ENCODE data around the gene SPCS1. TPM values are rescaled to one million over a fixed set of nuclear protein-coding genes. Genes with fewer than 3 reads are reported as not detected.

Gene SPCS1
- total RNA-seq, 1 donor from 2014 or later, result 57.9 TPM

DNA sequence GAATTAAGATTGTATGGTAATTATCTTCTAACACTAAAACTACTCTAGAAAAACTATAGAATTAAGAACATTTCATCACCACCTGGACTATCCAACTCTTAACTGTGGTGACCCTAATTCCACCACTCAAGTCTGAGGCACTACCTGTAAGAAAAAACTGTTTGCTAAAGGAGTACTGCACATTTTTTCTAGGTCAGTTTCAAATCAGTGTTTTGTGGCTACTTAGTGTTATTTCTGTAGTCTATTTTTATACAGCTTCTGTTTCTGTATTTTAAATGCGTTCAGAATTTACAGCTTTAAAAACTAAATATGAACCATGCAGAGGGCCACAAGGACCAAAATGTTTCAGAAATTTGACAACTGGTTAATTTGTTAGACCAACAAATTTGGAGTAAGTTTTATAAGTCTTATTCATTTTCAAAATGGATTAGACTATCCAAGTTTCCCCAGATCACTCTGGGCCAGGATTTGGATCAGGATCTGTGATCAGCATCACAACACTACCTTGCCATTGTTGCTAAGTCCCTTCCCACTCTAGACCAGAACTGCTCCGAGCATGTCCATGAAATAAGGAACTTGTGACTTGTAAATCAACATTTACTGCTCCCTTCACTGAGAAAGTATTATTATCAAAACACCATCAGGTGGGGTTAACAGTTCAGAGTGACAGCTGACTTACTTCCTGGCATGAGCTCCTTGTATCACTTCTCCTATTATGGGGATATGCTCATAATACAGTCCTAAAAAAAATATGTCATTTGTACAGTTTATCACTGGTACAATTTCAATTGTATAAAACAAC lies 8.9 kb upstream of the SPCS1 start:
- DNase-seq (ENCODE audit: low read depth) (no peak), FAIRE-seq (no peak)
- Histone ChIP-seq H3K4me3 (ENCODE audit: low read depth, low read length) (no peak overlapping the region), H3K36me3 (ENCODE audit: control insufficient read depth, insufficient read depth, low read length) (peaks cover 19% of the 10 kb centered on the region), H3K27me3 (ENCODE audit: control insufficient read depth, insufficient read depth, low read length) (no peaks in the 10 kb centered on the region)
- TF ChIP-seq, protein P1, sequence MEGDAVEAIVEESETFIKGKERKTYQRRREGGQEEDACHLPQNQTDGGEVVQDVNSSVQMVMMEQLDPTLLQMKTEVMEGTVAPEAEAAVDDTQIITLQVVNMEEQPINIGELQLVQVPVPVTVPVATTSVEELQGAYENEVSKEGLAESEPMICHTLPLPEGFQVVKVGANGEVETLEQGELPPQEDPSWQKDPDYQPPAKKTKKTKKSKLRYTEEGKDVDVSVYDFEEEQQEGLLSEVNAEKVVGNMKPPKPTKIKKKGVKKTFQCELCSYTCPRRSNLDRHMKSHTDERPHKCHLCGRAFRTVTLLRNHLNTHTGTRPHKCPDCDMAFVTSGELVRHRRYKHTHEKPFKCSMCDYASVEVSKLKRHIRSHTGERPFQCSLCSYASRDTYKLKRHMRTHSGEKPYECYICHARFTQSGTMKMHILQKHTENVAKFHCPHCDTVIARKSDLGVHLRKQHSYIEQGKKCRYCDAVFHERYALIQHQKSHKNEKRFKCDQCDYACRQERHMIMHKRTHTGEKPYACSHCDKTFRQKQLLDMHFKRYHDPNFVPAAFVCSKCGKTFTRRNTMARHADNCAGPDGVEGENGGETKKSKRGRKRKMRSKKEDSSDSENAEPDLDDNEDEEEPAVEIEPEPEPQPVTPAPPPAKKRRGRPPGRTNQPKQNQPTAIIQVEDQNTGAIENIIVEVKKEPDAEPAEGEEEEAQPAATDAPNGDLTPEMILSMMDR (IDR thresholded peaks at IDR 0.05; ENCODE audit: insufficient read depth, low read length, severe bottlenecking), result no peak

DNA sequence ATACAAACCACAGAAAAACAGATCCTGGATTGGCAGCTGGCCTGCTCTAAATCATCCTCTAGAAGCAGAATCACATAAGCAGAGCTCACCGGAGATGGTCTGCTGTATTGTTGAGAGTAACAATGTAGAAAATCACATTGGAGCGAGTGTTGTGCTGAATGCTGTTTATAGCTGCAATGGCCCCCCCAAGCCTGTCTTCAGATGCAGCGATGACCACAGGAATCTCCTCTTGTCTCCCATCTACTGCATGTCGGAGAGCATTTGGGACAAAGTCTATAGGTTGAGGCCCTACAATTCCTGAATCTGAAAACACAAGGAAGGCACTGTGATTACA lies 8.3 kb upstream of the SPCS1 start:
- no peak overlapping the region for H3K4me3 ChIP-seq (ENCODE audit: low read depth, low read length)
- FAIRE-seq (no peak), DNase-seq (ENCODE audit: low read depth) (no peak)
- H3K36me3 ChIP-seq (ENCODE audit: control insufficient read depth, insufficient read depth, low read length), result peaks cover 17% of the 10 kb centered on the region
- TF ChIP-seq, protein P1 (IDR thresholded peaks at IDR 0.05; ENCODE audit: insufficient read depth, low read length, severe bottlenecking), result no peak
- H3K27me3 ChIP-seq (ENCODE audit: control insufficient read depth, insufficient read depth, low read length), result no peaks in the 10 kb centered on the region

DNA sequence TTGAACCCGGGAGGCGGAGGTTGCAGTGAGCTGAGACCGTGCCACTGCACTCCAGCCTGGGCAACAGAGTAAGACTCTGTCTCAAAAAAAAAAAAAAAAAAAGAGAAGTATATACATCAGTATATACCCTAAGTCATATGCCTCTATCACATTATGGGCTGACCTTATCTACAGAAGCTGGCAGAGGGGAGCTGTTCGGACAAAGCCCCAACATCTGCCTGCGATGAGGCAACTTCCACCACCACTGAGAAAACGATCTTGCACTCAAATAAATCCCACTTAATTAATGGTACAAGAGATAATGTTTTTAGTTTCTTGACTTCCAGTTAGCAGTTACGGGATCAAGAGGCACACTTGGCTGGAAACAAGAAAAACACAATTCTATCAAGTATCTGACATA lies 2.6 kb upstream of the SPCS1 start:
- FAIRE-seq (no peak), DNase-seq (ENCODE audit: low read depth) (no peak)
- H3K4me3 ChIP-seq (ENCODE audit: low read depth, low read length), result no peak overlapping the region
- H3K27me3 ChIP-seq (ENCODE audit: control insufficient read depth, insufficient read depth, low read length), result no peaks in the 10 kb centered on the region
- TF ChIP-seq, protein P1 (IDR thresholded peaks at IDR 0.05; ENCODE audit: insufficient read depth, low read length, severe bottlenecking), result no peak
- no peaks in the 10 kb centered on the region for H3K36me3 ChIP-seq (ENCODE audit: control insufficient read depth, insufficient read depth, low read length)

DNA sequence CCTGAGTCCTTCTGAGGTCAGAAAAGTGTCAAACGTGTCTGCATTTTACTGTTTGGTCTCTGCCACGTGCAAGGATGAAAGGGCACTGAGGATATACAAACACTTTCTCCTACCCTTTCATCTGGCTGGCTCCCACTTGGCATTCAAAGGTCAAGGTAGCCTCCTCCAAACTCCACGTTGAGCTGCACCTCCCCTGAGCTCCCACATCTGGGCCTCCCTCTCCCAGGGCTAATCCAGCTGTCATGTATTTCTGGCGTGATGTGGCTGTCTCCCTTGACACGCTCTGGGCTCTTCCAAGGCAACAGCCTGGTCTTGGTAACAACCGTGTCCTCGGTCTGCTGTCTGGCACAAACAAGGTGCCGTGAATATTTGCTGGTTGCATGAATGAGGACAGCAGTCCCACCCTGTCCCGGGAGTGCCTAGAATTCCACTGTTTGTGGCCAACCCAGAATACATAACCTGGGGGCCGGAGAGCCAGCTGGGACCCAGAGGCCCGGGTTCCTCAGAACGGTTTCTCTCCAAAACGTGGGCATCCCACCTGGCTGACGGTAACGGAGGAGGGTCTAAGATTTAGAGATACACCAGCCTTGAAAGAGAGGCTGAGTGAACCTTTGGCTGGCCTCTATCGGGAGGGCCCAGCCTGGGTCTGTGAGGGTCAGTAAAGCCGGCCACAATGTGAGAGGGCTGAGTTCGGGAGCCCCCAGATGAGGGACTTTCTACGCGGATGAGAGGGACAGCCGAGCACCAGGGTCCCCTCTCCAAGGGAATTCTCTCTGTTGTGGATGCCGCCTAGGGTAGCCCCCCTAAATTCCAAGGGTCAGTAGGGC lies 1.1 kb upstream of the SPCS1 start:
- Histone ChIP-seq H3K4me3 (ENCODE audit: low read depth, low read length) (peak overlapping the region; percentile 98), H3K36me3 (ENCODE audit: control insufficient read depth, insufficient read depth, low read length) (no peaks in the 10 kb centered on the region), H3K27me3 (ENCODE audit: control insufficient read depth, insufficient read depth, low read length) (no peaks in the 10 kb centered on the region)
- TF ChIP-seq, protein P1 (IDR thresholded peaks at IDR 0.05; ENCODE audit: insufficient read depth, low read length, severe bottlenecking), result no peak
- no peak for FAIRE-seq
- no peak for DNase-seq (ENCODE audit: low read depth)

DNA sequence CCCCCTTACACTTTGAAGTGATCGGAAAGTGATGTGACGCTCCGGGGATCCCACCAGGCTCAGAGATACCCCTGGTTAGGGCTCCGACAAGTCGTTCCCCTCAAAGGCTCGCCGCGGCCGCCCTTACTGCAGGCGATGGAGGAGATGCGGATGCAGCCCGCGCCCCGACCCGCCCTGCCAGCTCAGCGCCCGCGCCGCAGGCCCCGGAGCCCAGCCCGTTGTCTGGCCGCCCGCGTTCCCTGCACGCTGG lies 543 bp upstream of the SPCS1 start:
- H3K4me3 ChIP-seq (ENCODE audit: low read depth, low read length), result peak overlapping the region; percentile 98
- H3K27me3 ChIP-seq (ENCODE audit: control insufficient read depth, insufficient read depth, low read length), result no peaks in the 10 kb centered on the region
- DNase-seq (ENCODE audit: low read depth), result no peak
- TF ChIP-seq, protein P1 (IDR thresholded peaks at IDR 0.05; ENCODE audit: insufficient read depth, low read length, severe bottlenecking), result no peak
- H3K36me3 ChIP-seq (ENCODE audit: control insufficient read depth, insufficient read depth, low read length), result no peaks in the 10 kb centered on the region
- FAIRE-seq, result no peak

Measured in bronchial epithelial cell (primary cell).